ENCODE measurements around the gene SPCS3.

The SPCS3 gene

DNA sequence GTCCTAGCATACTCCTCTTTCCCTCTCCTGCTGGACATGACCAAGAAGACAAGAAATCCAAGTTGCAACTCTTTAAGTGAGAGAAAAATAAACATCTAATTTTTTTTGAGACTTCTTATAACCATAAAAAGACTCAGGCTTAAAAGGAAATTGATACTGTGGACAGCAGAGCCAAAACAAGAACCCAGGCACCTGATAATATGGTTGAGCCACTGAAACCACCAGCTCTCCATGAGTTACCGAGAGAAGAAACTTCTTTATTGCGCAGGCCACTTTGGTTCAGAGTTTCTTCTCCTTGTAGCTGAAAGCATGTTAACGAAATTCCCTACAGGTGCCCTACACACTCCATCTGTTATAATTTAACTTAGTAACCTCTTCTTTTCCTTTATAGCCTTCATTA lies 11.3 kb upstream of the SPCS3 start:
- Histone ChIP-seq H3K27ac (ENCODE audit: low read depth, low read length, poor library complexity, severe bottlenecking) (no peak overlapping the region), H3K9me2 (ENCODE audit: low read depth, low read length) (no peaks in the 10 kb centered on the region), H3K36me3 (ENCODE audit: insufficient read depth, low read length) (no peaks in the 10 kb centered on the region), H3F3A (ENCODE audit: insufficient read depth, low read length) (no peaks in the 10 kb centered on the region), H3K27me3 (ENCODE audit: insufficient read depth, low read length) (no peaks in the 10 kb centered on the region), H3K9ac (ENCODE audit: low read length) (no peak overlapping the region), H3K4me1 (ENCODE audit: insufficient read depth, low read length, severe bottlenecking) (peaks cover 16% of the 10 kb centered on the region), H4K20me1 (ENCODE audit: insufficient read depth, low read length) (no peaks in the 10 kb centered on the region), H3K79me2 (ENCODE audit: insufficient read depth, low read length) (no peaks in the 10 kb centered on the region), H3K9me3 (ENCODE audit: low read length) (no peaks in the 10 kb centered on the region), H3K4me2 (ENCODE audit: low read length) (no peak overlapping the region), H2AFZ (ENCODE audit: low read length) (no peak overlapping the region), H3K4me3 (ENCODE audit: low read depth, low read length, poor library complexity, severe bottlenecking) (no peak overlapping the region)
- TF ChIP-seq, protein P1, sequence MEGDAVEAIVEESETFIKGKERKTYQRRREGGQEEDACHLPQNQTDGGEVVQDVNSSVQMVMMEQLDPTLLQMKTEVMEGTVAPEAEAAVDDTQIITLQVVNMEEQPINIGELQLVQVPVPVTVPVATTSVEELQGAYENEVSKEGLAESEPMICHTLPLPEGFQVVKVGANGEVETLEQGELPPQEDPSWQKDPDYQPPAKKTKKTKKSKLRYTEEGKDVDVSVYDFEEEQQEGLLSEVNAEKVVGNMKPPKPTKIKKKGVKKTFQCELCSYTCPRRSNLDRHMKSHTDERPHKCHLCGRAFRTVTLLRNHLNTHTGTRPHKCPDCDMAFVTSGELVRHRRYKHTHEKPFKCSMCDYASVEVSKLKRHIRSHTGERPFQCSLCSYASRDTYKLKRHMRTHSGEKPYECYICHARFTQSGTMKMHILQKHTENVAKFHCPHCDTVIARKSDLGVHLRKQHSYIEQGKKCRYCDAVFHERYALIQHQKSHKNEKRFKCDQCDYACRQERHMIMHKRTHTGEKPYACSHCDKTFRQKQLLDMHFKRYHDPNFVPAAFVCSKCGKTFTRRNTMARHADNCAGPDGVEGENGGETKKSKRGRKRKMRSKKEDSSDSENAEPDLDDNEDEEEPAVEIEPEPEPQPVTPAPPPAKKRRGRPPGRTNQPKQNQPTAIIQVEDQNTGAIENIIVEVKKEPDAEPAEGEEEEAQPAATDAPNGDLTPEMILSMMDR (IDR thresholded peaks at IDR 0.05; ENCODE audit: low read length): no peak
- TF ChIP-seq EZH2 (IDR thresholded peaks at IDR 0.05; ENCODE audit: borderline replicate concordance, low read length): no peak

DNA sequence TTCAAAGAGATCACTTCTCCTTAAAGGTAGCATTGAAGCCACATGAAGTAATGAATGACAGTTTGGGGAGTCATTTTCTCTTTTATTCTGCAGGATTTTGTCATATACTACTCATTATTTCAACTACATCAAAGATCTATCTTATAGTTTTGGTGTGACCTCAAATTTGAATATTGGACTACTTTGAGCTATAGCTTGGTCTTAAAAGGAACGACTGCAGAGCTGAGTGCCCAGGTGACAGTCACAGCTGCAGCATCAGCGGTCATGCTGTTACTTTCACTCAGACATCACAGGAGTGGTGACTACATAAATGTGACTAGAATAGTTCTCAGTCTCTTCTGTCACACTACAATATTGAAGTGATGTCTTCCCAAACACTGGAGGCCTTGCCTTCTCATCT lies 10.7 kb upstream of the SPCS3 start:
- no peak overlapping the region for H3K4me2 ChIP-seq (ENCODE audit: low read length)
- peaks cover 16% of the 10 kb centered on the region for H3K4me1 ChIP-seq (ENCODE audit: insufficient read depth, low read length, severe bottlenecking)
- H3K9me2 ChIP-seq (ENCODE audit: low read depth, low read length): no peaks in the 10 kb centered on the region
- H3F3A ChIP-seq (ENCODE audit: insufficient read depth, low read length): no peaks in the 10 kb centered on the region
- no peak for TF ChIP-seq EZH2 (IDR thresholded peaks at IDR 0.05; ENCODE audit: borderline replicate concordance, low read length)
- TF ChIP-seq, protein P1 (IDR thresholded peaks at IDR 0.05; ENCODE audit: low read length): no peak
- no peak overlapping the region for H3K4me3 ChIP-seq (ENCODE audit: low read depth, low read length, poor library complexity, severe bottlenecking)
- H3K9ac ChIP-seq (ENCODE audit: low read length): no peak overlapping the region
- no peaks in the 10 kb centered on the region for H4K20me1 ChIP-seq (ENCODE audit: insufficient read depth, low read length)
- no peaks in the 10 kb centered on the region for H3K27me3 ChIP-seq (ENCODE audit: insufficient read depth, low read length)
- no peak overlapping the region for H3K27ac ChIP-seq (ENCODE audit: low read depth, low read length, poor library complexity, severe bottlenecking)
- no peaks in the 10 kb centered on the region for H3K9me3 ChIP-seq (ENCODE audit: low read length)
- no peaks in the 10 kb centered on the region for H3K79me2 ChIP-seq (ENCODE audit: insufficient read depth, low read length)
- H3K36me3 ChIP-seq (ENCODE audit: insufficient read depth, low read length): no peaks in the 10 kb centered on the region
- H2AFZ ChIP-seq (ENCODE audit: low read length): no peak overlapping the region

DNA sequence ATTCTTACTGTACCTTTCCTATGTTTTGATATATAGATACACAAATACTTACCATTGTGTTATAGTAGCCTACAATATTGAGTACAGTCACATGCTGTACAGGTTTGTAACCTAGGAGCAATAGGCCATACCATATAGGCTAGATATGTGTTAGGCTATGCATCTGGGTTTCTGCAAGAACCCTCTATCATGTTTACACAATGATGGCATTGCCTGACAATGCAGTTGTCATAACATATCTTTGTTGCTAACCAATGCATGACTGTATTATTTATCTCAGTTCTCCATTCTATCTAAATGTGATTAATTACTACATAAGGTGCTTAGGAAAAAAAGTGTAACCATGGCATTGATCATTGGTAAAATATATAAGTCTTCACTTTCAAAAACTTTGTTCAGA lies 10.0 kb upstream of the SPCS3 start:
- no peak overlapping the region for H2AFZ ChIP-seq (ENCODE audit: low read length)
- no peak overlapping the region for H3K4me2 ChIP-seq (ENCODE audit: low read length)
- H3K27me3 ChIP-seq (ENCODE audit: insufficient read depth, low read length): no peaks in the 10 kb centered on the region
- TF ChIP-seq, protein P1 (IDR thresholded peaks at IDR 0.05; ENCODE audit: low read length): no peak
- no peak for TF ChIP-seq EZH2 (IDR thresholded peaks at IDR 0.05; ENCODE audit: borderline replicate concordance, low read length)
- no peaks in the 10 kb centered on the region for H3K36me3 ChIP-seq (ENCODE audit: insufficient read depth, low read length)
- H3F3A ChIP-seq (ENCODE audit: insufficient read depth, low read length): no peaks in the 10 kb centered on the region
- peaks cover 16% of the 10 kb centered on the region for H3K4me1 ChIP-seq (ENCODE audit: insufficient read depth, low read length, severe bottlenecking)
- no peaks in the 10 kb centered on the region for H3K79me2 ChIP-seq (ENCODE audit: insufficient read depth, low read length)
- H3K27ac ChIP-seq (ENCODE audit: low read depth, low read length, poor library complexity, severe bottlenecking): no peak overlapping the region
- H3K9me2 ChIP-seq (ENCODE audit: low read depth, low read length): no peaks in the 10 kb centered on the region
- no peaks in the 10 kb centered on the region for H3K9me3 ChIP-seq (ENCODE audit: low read length)
- no peaks in the 10 kb centered on the region for H4K20me1 ChIP-seq (ENCODE audit: insufficient read depth, low read length)
- H3K9ac ChIP-seq (ENCODE audit: low read length): no peak overlapping the region
- H3K4me3 ChIP-seq (ENCODE audit: low read depth, low read length, poor library complexity, severe bottlenecking): no peak overlapping the region
